HG03342 (cell line): ENCODE data around the gene ITIH5.

ENCODE experiments used
- ATAC-seq: cut with Tn5 transposase; IDR thresholded peaks from one replicate; pipeline ENCODE4 v1.9.1; 2021; ENCODE audit warnings: mild to moderate bottlenecking, moderate library complexity; ENCODE audit not compliant: unreplicated experiment

The ITIH5 gene

DNA sequence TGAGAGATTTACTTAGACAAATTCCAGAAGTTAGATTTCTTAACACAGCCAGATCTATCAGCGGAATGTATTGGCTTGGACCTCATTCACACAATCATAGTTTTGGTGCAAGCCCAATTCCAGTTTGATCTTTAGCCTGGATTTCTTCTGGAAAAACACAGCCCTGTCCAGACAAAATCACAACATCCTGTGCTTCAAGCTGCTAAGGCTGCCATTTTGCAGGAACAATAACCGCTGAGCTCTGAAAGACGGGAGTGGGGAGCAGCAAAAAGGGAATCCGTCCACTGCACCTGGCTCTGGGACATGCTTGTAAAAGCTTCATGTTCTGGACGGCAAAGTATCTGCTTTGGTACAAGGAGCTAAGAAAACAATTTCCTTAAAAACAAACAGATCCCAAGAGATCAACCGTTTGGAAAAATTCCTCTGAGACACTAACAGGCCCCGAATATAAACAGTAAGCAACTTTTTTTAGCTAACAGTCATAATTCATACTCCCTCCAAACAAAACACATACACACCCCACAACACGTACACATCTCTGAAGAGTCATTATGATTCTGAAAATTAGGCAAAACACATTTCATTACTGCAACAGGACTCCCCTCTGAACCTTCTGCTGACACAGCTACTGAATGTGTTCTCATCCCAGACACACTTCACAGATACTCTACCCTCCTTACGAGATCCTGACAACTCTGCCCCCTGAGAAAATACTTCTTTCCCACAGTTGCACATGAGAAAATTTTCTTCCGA is 32.4 kb downstream of the ITIH5 start:
- no peak for ATAC-seq

DNA sequence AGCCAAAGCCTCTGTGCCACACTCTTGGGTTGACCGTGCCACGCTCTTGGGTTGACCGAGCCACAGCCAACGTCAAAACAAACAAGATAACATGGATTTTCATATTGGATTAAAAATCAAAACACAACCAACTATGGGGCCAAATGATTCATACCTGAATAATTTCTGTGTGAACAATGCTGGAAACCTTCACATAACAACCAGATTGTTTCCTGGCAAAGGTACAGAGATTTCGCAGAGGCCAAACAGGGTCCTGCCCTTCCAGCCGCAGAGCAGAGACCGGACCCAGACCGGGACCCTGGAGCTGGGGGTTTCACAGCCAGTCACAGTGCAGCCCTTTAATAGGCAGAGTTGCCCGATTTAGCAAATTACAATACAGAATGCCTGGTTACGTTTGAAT is 40.5 kb downstream of the ITIH5 start:
- no peak for ATAC-seq

DNA sequence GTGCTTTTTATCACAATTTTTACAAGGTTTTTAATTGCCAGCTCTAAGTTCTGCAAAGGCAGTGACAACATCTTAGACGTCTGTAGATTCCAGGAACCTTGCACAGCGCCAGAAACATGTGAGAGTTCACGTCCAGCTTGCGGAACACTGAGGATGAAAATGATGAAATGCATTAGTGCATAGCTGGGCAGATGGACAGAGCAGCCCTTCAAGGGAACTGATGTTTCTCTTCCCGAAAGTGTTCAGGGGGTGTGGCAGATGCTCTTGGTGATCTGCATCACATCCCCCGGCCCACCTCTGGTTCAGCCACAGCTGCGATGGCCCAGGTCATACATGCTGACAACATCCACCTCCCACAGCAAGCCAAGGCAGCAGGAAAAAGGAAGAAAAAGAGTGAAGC is 40.9 kb downstream of the ITIH5 start:
- ATAC-seq: no peak

DNA sequence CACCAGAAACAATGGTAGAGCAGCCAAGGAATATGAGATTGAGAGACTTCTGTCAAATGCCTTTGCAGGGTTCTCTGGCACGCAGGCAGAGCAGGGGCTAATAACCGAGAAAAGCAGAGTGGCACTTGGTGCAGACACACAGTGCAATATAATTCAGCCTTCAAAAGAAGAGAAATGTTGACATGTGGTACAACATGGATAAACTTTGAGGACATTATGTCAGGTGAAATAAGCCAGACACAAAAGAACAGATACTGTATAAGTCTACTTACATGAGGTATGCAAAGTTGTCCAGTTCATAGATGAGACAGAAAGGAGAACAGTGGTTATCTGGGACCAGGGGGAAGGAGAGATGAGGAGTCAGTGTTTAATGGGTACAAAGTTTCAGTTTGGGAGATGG is 41.8 kb downstream of the ITIH5 start:
- no peak for ATAC-seq

DNA sequence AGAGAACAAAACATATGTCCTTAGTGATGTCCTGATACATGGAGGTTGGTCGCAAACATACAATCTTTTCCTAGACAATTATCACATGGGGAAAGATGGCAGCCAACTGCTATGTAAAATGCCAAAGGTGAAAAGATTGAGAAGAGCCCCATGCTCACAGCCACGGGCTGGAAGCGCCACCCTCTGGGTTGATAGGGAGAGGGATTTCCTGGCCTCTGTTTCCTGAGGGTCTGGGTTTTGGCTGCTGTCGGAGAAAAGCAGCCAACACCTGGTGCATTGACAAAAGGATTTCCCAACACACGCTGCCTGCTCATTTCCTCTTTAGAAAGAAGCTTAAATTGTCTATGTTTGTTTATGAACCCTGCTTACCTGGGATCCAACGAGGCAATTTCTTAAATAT is 43.8 kb downstream of the ITIH5 start:
- no peak for ATAC-seq

DNA sequence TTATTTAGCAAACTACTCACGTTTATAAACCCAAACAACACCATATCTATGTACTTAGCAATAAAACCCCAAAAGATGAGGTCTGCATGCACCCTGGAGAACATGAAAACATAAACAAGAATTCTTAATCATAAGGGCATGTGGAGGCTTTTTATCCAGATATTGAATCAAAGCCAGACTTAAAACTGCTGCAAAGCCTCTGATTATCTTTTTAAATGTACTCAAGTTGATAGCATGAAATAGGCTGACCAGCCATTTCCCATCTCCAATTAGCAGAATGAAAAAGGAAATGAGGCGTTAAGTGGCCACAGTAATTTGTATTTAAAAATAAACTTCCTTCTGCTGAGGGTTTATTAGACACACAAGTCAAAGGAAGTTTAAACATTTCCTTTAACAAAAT is 48.3 kb downstream of the ITIH5 start:
- no peak for ATAC-seq

DNA sequence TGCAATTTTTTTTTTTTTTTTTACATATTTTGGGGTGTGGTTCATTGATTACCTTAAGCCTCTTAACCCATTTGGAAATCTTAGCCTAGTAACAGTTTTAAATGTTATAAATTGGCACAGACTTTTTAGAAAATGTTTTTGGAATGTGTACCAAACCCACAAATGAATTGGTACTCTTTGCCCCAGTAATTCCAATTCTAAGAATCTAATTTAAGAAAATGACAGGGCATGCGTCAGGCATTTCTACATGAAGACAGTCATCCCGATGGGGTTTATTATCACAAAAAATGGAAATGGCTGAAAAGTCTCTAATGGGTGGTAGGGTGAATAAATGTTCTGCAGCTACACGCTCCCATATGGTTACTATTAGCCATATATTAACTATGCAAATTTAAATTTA is 54.9 kb downstream of the ITIH5 start:
- ATAC-seq: no peak

DNA sequence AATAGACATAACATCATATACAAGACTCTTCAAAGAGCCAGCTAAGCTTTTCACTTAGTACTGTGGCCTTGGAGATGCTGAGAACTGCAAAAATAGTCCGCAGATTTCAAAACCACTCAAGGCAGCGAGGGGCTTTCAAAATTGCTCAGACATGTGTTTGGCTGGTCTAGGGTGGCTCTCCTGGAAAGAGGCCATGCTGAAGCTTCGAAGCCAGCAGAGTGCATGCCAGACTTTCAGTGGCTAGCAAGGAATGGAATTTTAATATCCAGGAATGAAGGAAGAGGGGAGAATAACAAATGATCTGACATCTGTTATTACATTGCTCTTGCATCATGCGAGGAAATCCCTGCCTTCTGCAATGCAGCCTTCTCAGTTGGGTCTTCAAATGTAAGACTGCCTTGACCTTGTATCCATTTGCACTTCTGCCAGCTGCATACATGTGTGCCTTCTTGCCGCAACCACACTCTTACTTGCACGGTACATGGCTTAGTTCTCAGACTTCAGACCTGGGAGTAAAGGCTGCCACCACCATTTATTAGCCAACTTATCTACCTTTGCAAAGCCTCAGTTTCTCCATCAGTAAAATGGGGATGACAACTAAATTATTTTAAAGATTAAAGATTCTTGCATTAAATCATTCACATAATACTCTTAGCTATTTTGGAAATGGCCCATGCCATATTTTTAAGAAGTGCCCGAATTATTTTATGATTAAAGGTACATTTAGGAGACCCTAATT is 55.9 kb downstream of the ITIH5 start:
- ATAC-seq: no peak

DNA sequence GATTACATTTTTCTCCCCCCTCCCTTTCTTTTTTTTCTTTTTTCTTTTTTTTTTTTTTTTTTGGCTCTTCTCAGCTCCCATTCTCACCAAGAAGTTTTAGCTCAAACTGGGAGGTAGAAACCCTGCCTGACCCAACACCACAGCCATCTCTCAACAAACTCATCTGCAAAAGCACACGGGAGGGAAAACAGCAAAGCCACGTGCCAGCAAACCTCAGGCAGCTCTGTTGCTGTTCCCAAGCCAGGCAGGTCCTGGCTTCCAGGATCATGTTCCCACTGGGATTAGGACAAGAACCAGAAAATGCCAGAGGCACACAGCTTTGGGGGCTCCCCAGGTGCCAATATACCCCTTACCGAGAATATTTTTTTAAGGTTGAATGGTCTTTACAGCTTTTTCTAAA is 56.7 kb downstream of the ITIH5 start:
- no peak for ATAC-seq

DNA sequence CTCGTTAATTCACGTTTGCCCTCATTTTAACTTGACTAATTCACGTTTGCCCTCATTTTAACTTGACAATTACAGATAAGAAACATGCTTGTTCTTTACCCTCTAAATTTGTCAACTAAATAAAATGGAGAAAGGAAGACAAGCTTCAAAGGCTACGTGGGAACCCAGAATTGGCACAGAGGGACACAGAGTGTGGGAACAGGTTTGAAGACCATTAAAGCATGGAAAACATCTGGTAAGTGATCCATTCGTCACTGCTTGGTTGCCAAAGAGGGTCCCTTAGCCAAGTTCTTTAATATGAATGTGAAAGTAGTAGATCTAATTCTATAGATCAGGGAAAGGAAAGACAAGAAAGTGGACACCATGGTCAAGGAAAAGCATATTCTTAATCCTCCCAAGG is 57.2 kb downstream of the ITIH5 start:
- ATAC-seq: no peak

DNA sequence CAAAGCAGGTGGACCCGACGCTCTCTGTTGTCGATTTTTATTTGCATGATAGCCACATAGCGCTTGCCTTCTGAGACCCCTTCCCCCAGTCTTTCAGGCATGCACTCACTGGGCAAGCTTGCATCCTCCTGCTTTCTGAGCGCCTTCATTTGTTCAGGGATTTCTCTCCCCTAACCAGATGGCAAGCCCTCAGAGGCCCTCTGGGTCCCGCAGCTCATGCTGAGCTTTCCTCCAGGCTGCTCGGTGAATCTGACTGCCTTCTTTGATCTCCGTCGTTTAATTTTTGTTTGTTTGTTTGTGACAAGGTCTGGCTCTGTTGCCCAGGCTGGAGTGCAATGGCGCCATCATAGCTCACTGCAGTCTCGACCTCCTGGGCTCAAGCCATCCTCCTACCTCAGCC is 58.8 kb downstream of the ITIH5 start:
- no peak for ATAC-seq

DNA sequence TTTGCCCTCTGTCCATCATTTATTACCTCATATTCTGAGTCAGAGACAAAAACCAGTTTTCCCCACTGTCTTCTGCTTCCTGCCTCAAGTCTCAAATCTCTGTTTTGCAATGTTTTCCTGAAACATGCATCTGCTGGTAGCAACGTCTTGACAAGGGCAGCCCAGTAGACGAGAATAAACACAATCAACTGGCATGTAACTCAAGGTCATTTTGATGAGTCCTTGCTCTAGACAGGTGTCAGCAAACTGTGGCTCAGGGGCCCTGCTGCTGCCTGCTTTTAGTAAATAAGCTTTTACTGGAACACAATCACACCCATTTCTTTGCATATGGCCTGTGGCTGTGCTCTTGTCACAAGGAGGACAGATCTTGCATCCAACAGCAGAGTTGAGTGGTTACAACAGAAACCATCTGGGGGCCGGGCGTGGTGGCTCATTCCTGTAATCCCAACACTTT is 59.8 kb downstream of the ITIH5 start:
- ATAC-seq: no peak

DNA sequence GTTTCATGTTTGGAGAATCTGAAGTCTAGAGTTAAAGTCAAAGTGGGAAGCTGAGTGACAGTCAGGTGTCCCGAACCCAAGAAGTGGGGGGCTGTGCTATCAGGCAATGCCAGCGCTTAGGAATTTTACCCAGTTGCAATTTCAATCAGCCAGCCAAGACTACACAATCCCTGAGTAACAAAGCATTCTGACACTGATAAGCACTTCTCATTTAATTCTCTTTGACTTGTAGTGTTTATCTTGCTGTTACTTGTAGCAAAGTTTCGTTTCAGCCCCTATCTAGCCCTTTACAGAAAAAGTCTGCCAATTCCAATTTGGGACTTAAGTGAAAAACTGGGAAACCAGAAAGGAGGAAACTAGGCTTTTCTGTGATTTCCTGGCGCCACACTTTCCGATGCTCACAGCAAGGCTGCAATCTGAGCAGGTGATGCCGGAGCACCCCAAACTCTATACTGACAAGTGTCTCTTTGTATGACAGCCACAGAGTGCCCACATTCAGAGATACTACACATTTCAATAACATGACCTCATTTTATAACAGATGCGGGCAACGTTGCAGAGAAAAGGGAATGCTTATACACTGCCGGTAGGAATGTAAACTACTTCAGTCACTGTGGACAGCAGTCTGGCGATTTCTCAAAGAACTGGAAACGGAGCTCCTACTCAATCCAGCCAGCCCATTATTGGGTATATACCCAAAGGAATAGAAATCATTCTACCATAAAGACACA is 61.0 kb downstream of the ITIH5 start:
- no peak for ATAC-seq

DNA sequence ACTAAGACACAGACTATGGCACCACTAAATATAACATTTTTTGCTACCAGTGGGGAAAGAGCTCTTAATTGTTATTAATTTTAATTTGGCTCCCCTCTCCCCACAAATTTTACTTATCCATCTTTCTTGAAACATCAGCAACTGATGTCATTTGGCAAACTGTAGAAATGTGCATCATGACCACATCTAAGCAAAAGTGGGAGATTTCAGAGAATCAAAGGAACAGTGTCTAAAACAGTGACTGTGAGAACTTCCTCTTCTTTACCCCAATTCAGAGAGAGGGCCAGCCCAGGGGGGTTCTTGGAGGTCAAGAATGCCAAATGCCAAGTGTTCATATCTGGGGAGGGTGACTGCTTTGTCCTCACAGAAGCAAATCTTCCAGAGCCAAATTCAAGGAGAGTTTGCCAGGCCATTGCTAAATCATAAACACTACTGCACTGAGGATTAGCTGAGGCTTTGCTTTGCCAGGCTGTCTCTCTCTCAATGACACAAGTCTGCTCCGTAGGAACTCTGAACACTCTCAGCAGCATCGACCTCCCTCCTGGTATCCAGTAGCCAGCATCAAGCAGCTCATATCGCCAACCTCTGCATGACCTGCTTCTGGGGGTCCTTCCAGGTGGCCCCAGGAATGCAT is 65.6 kb downstream of the ITIH5 start:
- no peak for ATAC-seq

DNA sequence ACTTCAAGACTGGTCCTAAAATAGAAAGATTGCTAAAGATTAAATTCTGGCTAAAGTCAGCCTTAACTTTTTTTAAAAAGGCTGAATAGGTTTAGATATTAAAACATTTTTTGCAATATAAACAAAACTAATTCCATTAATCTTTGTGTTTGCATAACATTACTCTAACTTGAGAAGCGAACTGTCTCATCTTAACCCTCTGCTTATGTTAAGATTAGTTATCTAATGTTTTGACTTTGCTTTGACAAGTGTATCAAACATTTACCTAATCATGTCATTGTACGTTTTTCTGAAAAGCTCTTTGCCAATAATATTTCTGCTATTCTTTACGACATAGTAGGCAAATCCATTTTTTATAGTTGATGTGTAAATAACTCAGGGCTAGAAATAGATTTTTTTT is 68.0 kb downstream of the ITIH5 start:
- no peak for ATAC-seq

DNA sequence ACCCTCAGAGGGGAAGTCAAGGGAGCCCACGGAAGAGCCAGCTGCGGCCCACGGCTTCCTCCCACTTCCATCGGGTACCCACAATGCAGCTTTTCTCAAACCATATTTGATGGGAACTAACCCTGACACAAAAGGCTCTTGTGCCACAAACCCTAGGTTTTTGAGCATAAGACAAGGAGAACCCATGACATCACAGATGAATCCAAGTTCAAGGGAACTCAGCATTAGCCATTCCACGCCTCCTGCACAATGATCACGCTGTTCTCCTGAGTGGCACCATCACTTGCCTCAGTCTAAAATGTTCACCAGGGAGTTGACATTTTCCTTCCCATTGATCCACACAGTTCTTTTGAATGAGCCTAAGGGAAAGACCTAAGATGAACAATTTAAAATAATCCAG is 70.4 kb downstream of the ITIH5 start:
- ATAC-seq: no peak

DNA sequence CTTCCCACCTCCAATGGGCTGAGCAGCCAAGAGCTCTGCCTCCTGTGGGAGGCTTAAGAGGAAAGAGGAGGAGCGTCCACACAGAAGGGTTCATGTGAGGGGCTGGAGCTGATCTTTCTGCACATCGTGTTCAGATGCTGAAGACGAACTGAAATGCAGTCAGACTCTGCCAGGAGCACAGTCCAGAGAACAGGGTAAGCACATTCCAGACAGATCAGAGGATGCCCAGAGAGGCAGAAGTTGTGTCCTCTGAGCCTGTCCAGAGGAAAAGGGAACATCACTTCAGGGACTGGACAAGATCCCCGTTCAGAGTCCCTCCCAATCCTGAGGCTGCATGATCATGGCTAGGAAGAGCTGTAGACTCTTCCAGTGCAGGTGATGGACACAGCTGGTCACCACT is 72.9 kb downstream of the ITIH5 start:
- ATAC-seq: no peak

DNA sequence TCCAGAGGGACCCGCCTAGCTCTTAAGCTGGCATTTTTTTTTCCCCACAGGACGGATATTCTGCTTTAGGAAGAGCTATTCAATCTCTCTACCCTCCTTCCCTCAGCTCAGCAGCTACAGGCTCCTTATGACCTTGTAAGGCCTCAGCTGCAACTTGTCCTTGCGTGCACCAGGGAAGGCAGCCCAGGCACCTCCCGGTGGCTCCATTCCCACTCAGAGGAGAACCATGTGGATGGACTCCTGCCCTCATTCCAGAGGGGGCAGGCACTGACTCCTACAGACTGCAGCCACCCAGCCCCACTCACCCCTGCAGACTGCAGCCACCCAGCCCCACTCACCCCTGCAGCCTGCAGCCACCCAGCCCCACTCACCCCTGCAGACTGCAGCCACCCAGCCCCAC is 73.7 kb downstream of the ITIH5 start:
- ATAC-seq: no peak

DNA sequence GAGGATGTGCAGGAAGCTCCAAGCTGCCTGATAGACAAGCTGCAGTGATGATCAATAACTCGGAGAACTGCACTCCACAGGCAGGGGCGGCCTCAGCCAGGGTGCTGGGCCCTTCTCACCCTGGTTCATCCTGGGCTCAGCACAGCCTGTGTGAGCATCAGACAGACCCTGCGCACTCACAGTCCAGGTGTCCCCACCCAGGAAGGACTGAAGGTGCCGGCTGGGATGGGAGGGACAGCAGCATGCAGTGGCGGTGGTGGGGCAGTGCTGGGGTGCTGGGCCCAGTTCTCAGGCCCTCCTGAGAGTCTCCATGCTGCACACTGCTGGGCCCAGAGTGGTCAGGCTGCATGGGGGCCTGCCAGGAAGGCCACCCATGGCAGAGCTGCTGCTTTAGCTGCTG is 74.1 kb downstream of the ITIH5 start:
- ATAC-seq: no peak

DNA sequence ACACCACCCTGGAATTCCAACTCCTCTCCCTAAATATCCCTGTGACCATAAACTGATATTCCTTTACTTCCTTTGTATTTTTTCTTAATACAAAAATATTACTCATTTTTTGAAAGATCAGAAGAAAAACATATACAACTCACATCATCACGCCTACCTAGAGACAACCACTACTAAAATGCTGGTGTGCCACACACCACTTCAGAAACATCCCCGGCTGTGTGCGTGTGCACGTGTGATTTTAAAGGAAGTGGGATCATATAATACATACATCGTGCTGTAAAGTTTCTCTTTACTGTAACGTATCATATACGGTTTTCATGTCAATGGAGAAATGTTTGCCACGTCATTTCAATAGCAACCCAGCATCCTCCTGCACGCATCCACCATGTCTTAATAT is 76.5 kb downstream of the ITIH5 start:
- ATAC-seq: no peak

DNA sequence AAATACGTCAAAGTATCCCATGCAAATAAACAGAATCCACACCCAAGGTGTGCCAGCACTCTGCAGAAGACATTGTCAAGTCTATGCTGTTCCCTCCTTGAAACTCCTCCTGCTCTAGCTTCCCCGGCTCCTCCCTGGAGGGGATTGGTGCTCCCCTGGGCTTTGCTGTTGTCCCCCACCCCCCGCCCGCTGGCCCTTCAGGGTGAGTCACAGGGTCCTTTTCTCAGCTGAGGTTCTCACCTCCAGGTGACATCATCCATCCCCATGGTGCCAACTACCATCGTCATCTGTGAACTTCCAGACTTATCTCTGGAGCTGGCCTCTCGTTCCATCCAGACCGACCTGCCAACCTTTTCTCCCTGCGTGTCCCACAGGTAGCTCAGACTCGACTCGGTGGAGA is 77.0 kb downstream of the ITIH5 start:
- ATAC-seq: no peak

DNA sequence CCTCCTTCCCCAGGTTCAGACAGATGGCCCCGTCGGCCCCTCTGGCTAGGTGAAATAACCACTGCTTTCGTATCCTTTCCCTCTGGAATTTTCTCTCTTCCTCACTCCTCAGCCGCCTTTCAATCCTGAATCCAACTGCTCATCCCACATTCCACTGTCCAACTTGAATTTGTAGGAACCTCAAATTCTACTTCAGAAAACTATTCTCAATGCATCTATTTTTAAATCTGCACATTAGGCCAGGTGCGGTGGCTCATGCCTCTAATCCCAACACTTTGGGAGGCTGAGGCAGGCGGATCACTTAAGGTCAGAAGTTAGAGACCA is 78.9 kb downstream of the ITIH5 start:
- no peak for ATAC-seq
